HG03064 (cell line): ENCODE data around the gene CFAP97.
"Not testable (repeated sequence)": the region's sequence is repeated elsewhere in the genome, so short reads cannot be mapped to it uniquely, and the experiment has no call there.

Source experiments
- ATAC-seq: cut with Tn5 transposase; IDR thresholded peaks from one replicate; pipeline ENCODE4 v1.9.1; 2021; ENCODE audit warnings: low read depth; ENCODE audit not compliant: unreplicated experiment

CFAP97 gene

DNA sequence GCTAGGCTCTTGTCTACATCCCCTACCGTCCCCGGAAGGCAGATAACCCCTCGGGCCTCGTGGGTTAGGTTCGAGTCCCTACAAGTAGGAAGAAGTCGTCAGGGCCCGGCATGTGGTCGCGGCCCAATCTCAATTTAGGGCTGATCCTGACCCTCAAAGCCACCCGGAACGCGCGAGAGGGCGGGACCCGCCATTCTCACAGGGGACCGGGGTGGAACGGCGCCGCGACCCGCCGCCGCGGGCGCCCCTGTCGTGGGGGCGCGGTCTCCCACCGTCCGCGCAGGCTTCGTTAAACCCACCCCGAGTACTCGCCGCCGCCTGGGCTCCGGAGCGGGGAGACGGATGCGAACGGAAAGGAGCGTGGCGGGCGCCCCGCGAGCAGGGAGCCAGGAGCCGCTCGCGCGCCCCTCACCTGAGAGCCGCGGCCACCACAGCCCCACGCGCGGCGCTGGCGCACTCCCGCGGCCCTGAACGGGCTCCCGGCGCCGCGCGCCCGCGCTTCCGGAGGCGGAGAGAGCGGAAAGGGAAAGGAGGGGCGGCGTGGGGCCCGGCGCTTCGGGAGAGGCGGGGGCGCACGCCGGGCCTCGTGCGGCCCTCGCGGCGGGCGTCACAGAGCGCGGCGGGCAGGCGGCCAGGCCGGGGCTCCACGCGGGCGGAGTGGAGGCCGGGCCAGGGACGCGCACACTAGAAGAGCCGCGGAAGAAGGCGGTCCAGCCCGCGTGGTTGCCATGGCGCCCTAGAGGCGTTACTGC, at the start of gene CFAP97:
CFAP97 (minus strand) TSS at position 515 of the 752 bp plus-strand sequence. CDS start 12,804 bp downstream, outside the sequence.
- ATAC-seq, result peak; percentile 72

DNA sequence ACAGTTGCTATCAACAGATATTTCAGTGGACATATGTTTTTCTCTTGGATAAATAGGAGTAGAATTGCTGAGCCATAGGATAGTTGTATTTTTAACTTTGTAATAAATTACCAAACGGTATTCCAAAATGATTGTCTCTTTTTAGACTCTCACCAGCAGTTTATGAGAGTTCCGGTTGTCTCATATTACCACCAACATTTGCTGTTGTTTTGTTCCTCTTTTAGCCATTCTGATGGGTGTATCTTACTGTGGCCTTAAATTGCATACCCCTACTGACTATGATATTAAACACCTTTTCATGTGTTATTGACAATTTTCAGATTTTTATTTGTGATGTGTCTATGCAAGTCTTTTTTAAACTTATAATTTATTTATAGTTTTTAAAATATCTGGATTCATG, 45.3 kb upstream of the CFAP97 start:
- no peak for ATAC-seq

DNA sequence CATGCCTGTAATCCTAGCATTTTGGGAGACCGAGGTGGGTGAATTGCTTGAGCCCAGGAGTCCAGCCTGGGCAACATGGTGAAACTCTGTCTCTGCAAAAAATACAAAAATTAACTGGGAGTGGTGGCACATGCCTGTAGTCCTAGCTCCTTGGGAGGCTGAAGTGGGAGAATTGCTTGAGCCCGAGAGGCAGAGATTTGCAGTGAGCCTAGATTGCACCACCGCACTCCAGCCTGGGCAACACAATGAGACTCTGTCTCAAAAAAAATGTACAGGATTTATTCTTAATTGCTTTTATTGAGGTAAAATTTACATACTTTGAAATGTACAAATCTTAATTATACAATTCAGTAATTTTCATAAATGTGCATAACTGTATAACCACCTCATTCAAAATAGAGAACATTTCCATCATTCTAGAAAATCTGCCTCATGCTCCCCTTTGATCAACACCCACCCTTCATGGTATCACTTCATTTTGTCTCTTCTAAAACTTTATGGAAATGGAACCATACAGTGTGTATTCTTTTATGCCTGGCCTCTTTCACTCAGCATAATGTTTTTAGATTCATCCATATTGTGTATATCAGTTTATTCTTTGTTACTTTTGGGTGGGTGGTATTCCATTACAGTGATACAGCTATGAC, 44.7 kb upstream of the CFAP97 start:
- ATAC-seq, result no peak

DNA sequence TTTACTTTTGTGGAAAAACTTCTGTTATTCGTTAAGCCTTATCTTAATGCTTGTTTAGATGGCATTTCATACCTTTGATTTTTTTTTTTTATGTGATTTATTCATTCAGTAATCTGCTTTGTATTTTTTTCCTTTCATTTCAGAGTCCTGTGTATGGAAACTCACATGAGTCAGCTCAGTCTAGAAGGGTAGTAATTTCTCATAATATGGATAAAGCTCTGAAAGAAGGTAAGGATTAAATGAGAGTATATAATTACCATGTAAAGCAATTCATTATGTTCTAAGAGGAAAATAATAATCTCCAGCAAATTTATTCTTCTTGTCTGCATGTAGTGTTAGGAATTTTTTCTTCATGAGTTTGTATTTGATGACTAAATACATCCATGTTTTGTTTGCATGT, 43.4 kb upstream of the CFAP97 start:
- ATAC-seq, result no peak

DNA sequence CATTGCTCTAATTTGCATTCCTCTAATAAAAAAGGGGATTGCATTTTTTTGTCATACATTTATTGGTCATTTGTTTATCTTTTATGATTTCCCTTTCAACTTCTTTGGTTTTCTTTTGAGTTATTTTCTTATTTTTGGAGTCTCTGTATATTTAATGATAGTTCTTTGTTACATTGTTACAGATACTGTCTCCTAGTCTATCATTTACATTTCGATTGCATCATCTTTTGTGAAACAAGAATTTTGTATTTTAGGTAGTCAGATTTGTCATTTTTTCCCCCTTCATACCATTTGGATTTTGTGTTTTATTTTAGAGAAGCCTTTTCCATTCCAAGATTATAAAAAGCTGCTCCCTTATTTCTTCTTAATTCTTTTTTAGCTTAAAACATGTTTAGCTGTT, 42.7 kb upstream of the CFAP97 start:
- no peak for ATAC-seq

DNA sequence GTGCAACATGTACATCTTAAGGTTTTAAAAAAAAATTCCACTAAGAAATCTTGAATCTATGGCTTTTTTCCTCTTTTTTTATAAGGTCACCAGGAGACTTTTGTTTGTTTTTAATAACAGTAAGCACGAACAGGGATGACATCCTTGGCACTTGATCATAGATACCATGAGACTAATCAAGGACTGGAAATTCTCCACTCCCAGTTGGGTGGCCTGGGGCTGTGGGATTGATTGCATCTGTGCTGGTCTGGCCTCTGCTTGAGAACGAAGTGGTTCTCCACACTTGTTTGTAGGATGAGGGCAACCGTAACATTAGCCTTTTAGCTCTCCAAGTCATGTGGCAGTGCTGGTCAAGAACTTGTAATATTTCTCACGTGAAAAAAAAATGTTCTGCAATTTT, 41.0 kb upstream of the CFAP97 start:
- ATAC-seq, result no peak

DNA sequence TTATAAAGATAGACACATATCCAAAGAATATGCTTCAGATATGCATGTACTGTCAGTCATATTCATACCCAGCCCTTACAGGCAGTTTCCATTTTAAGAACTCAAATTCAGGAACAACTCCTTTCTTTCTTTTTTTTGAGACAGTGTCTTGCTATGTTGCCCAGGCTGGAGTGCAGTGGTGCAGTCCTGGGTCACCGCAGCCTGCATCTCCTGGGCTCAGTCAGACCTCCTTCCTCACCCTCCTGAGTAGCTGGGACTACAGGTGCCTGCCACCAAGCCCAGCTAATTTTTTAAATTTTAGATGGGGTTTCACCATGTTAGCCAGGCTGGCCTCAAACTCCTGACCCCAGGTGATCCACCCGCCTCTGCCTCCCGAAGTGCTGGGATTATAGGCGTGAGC, 40.1 kb upstream of the CFAP97 start:
- no peak for ATAC-seq

DNA sequence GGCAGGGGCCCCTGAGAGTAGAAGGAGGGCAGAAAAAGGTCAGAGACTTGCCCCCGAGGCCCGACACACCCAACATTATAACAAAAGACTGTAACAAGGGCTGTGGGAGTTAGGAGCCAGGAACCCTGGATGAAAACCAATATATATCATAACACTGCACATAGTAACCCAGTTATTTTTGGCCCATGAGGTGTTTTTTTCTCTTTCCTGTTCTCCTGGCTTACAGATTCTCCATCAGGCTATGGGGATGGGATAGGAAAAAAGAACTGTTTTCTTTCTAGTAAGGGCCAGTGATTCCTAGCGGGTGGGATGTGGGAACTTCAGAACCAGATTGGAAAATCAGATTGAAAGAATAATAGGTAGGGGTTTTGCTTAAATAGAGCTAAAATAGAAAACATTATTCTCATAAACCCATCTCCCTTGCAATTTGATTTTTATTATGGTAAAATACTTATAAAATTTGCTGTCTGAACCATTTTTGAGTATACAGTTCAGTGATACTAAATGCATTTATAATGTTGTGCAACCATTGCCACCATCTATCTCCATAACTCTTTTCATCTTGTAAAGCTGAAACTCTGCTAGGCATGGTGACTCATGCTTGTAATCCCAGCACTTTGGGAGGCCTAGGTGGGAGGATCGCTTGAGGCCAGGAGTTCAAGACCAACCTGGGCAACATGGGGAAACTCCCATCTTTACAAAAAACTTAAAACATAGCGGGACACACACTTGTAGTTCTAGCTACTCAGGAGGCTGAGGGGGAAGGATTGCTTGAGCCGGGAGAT, 39.1 kb upstream of the CFAP97 start:
- no peak for ATAC-seq

DNA sequence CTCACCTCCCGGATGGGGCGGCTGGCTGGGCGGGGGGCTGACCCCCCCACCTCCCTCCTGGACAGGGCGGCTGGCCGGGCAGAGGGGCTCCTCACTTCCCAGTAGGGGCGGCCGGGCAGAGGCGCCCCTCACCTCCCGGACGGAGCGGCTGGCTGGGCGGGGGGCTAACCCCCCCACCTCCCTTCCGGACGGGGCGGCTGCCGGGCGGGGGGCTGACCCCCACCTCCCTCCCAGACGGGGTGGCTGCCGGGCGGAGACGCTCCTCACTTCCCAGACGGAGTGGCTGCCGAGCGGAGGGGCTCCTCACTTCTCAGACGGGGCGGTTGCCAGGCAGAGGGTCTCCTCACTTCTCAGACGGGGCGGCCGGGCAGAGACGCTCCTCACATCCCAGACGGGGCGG, 36.7 kb upstream of the CFAP97 start:
- not testable (repeated sequence) for ATAC-seq

DNA sequence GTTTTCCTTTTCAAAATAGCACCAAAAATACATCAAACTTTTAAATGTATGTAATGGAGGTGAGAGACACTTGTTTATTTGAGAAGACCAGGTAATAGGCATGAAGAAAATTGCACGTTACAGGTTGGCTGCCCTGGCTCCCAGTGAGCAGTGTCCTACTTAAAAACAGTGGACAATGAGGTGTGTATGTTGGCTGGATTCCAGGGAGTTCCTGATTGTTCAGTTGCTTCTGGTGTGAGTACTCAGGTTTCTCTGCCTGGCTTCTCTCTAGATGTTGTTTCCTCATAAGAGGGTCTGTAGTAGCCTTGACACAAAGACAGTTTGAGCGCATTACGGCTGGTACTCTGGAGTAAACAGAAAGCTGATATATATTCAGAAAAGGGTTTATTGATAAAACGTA, 35.0 kb upstream of the CFAP97 start:
- no peak for ATAC-seq

DNA sequence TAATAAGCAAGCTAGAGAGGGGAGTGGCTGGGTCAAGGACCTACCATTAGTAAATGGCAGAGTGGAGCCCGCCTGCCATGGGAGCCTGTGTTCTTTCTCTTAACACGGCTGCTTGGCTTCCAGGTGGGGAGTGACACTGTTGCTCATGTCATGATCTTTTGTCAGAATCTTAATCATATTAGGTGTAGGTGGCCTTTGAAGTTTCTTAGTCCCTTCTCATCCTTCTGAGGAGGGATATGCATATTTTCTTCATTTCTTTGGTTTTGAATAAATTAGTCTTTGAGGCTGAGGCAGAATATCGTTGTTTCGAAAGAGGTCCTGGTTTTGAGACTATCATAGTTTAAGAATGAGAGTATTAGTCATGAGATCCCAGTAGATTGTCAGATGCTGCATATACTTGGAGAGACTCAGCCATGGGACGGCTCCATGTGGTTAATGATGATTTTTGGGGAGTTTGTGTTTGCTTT, 34.4 kb upstream of the CFAP97 start:
- no peak for ATAC-seq

DNA sequence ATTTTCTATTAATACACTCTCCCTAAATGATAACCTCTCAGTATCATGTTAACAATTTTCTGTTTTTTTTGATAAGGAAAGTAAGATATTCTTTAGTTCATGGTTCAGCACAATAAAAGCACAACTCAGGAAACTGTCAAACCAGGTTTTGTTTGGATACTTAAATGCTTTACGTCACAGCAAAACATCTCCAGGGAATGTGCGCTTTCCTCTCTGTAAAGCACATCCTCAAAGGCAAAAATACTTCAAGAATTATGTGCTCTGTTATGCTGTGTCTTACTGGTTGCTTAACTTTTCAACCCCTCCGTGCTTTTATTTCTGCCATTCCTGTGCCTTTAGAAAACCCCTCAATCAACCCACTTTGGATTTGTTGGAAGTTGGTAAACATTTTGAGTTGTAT, 33.4 kb upstream of the CFAP97 start:
- ATAC-seq, result no peak

DNA sequence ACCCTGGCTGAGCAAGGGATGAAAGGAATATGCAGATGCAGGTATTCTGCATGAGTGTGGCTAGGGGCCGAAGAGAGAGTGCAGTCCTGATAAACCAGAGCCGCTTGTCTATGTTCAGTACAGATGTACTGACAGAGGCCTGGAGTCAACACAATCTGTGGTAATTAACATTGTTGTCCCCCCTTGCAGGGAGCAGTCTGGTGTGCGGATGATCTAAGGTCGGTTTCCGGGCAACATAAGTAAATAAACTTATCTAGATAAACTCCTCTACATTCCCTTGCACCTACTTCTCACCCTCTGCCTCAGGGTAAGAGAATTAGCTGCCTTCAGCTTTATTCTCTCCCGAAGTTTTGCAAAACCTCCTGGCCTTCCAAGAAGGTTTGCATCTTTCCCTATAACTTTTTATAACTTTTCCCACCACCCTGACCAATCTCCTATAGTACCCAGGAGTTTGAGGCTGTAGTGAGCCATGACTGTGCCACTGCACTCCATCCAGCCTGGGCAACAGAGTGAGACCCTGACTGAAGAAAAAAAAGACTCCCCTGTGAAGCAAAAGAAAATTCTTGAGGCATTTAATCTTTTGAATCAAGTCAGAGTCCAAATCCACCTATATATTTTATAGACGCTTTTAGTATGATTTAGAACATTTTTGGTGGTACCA, 32.2 kb upstream of the CFAP97 start:
- ATAC-seq, result no peak

DNA sequence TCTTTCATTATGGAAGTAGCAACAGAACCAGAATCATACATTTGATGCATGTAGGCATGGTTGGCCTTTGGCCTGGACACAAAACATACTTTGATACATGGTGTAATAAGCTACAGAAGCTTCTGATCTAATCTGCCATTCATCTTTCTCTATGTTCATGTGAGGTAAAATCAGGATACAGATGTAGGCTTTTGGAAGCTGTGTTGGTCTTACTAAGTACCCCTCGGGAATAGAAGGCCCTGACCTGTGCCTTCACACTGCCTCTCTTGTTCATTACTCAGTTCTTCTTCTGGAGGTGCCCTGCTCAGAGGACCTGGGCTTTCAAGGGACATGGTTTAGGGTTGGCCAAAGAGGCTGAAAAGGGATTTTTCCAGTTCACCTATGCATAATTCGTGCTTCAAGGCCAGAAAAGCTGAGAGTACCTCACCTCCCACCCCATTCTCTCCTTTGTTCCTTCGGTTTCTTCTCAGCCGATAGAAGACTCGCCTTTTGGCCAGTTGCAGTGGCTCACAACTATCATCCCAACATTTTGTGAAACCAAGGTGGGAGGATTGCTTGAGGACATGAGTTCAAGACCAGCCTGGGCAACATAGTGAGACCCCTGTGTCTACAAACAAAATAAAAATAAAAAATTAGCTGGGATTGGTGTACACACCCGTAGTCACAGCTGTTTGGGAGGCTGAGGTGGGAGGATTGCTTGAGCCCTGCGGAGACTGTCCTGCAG, 31.5 kb upstream of the CFAP97 start:
- no peak for ATAC-seq

DNA sequence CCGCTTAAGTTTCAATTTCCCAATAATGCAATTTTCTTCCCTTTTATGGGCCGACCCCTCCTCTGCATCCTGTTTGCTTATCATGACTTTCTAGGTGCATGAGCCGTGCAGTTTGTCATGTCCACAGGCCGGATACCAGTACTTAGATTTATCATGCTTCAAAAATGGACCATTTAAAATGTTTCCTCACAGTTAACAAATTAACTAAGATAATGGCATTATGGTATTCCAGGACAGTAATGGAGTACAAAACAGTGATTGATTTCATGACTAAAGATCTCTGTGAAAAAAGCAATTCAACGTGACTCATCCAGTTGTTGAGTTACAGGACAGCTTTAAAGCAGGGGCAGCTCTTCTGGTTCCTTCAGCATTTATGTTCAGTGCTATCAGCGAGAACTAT, 28.6 kb upstream of the CFAP97 start:
- ATAC-seq, result no peak

DNA sequence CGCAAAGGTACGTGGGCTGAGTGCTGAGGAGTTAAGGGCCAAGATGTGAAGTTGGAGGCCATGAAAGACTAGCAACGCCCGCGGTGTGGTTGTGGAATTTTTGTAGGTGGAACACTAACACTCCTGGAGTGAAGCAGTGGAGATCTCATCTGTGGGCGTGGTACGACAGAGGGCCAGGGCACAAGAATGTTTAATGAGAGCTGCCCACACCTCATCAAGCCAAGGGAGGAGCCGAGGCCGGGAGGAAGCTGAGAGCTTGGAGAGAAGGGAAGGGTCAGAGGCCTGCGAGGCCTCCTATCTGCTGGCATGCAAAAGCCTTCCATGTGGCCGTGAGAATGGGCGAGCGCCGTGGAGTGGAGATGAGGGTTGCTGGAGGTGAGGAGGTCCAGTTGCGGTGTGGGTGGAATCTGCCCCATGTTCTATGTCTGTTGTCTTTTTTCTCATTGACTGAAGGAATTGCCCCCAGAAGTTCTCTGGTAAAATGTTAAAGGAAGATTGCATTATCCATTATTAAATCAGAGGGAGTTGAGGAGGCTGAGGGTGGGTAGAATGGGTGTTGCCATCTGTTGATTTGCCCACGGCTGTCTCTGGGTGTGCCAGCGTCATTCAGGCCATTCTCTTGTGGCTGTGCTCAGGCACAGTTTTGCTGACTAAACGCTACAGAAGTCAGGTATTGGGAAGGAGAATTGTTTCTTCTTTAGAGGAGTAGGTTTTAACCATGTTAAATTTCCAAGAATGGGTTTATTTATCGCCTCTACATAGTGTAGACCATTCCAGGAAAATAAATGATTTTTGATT, 25.4 kb upstream of the CFAP97 start:
- ATAC-seq, result no peak

DNA sequence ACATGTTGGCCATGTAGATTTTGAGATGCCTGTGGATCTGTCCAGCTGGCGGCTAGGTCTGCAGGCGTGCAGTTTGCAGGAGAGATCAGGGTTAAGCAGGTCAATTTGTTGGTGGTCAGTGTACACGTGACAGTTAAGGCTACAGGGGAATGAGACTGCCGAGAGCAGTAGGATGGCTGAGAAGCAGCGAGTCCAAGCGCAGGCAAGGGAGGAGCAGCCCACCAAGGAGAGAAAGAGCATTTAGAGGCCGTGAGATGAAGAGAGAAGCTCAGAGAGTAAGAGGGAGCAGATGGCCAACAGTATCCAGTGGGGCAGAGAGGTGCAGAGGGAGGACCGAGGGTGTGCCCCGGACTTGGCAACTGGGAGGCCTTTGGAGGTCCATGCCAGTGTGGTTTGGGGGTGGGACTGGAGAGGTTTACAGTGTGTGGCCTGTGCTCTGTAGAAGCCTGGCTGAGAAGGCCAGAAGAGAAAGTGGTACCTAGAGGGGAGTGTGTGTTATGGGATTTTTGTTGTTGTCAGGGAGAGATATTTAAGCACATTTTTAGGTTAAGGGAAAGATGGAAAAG, 24.0 kb upstream of the CFAP97 start:
- no peak for ATAC-seq

DNA sequence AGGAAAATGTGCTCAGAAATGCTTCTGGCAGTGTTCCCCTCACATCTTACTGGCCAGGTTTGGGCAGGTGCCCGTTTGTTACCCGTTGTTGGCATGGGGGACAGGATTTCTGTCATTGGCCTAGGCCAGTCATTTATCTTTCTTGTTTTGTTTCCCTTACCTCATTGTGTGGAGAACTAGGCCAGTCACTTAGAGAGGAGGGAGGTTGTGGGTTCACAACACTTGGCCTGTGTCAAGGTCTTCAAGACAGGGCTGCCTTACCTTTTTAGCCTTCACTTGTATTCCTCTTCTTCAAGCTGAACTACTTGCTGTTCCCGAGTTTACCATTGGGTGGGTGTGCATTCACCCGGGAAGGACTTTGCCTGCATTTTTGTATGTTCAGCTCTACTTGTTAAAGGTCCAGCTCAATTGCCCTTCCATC, 23.3 kb upstream of the CFAP97 start:
- no peak for ATAC-seq

DNA sequence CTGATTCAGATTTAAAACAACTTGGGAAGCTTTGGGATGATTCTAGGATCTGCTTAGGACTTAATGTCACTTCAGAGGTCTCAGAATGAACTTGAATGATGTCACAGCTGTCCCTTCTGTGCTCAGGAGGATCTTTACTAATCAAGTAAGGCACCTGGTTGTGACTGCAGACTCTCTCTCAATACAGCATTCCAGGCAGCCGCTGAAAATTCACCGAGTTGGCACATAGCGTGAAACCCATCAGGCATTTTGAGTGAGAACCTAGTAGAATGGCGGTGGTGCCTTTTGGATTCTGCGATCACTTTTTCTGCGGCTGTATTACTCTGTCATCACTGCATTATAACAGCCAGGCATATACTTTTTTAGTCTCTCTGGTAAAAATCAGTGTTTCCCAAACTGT, 22.1 kb upstream of the CFAP97 start:
- ATAC-seq, result no peak
